B cell (primary cell): ENCODE results near the gene CSAG2.
"Not testable (repeated sequence)": the region's sequence is repeated elsewhere in the genome, so short reads cannot be mapped to it uniquely, and the experiment has no call there.

Experiments used
- EZH2 ChIP-seq: IDR thresholded peaks from 2 replicates; pipeline ENCODE4 v1.6.1; 2012; ENCODE audit warnings: borderline replicate concordance, low read depth, mild to moderate bottlenecking, moderate library complexity, low read length; ENCODE audit not compliant: insufficient read depth, poor library complexity, severe bottlenecking
- TF ChIP-seq, protein P1 (sequence below): fragments of 200-600 bp; IDR thresholded peaks from one replicate; pipeline ENCODE4 v1.8.0; 2022; ENCODE audit warnings: antibody characterized with exemption, mild to moderate bottlenecking

- TF ChIP-seq, protein P1, sequence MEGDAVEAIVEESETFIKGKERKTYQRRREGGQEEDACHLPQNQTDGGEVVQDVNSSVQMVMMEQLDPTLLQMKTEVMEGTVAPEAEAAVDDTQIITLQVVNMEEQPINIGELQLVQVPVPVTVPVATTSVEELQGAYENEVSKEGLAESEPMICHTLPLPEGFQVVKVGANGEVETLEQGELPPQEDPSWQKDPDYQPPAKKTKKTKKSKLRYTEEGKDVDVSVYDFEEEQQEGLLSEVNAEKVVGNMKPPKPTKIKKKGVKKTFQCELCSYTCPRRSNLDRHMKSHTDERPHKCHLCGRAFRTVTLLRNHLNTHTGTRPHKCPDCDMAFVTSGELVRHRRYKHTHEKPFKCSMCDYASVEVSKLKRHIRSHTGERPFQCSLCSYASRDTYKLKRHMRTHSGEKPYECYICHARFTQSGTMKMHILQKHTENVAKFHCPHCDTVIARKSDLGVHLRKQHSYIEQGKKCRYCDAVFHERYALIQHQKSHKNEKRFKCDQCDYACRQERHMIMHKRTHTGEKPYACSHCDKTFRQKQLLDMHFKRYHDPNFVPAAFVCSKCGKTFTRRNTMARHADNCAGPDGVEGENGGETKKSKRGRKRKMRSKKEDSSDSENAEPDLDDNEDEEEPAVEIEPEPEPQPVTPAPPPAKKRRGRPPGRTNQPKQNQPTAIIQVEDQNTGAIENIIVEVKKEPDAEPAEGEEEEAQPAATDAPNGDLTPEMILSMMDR: not testable (repeated sequence)
- TF ChIP-seq EZH2: not testable (repeated sequence)
Observed at GRCh38 chrX:152754871-152755270, 45.8 kb upstream of the CSAG2 start.
